ENCODE results near the gene LYPD8. TPM values are rescaled to one million over a fixed set of nuclear protein-coding genes. Genes with fewer than 3 reads are reported as not detected.
A peak's percentile ranks its signal among the peaks of the same experiment; 100 is the strongest.

Gene LYPD8
- total and polyA plus RNA-seq, 9 of the 15 experiments (the other 6 are each of a cell fraction or from before 2014, with no cell fraction given), result 0.50 to 2.1 (median 1.3) TPM

GRCh38 chr1:248759644-248760043 is 4.1 kb upstream of the LYPD8 start (continued):
- TF ChIP-seq BCLAF1 (IDR thresholded peaks at IDR 0.05; ENCODE audit: borderline replicate concordance in 1 of 2, control insufficient read depth in 1 of 2, low read depth in 2 of 2, low read length in 1 of 2), result no peak
- TF ChIP-seq ZBTB43 (CRISPR knock-in tag; IDR thresholded peaks at IDR 0.05), result no peak
- peak; percentile 49 for TF ChIP-seq NFE2 (IDR thresholded peaks at IDR 0.05; ENCODE audit: low read depth)
- no peak for TF ChIP-seq KLF16 (IDR thresholded peaks at IDR 0.05)
- no peak for TF ChIP-seq ZNF174 (CRISPR knock-in tag; IDR thresholded peaks at IDR 0.05)

DNA sequence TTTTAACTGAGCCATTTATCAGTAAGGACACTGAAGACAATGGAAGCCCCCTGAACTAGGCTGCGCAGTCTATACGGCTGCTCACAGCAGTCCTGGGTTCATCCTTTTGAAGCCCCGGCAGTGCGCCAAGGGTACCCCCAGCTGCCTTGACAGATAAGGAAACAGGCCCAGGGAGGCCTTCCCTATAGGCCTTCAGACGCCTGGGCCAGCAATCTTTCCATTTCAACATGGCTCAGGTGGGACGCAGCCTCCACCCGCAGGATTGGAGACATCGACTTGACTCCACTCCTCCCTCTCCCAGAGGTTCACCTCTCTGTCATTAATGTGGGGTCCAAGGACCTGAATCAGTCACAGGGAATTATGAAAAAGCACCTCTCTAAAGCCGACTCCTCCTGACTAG is 2.8 kb upstream of the LYPD8 start:
- Histone ChIP-seq H3K4me3 (no peak overlapping the region), H3K79me2 (ENCODE audit: control insufficient read depth, insufficient read depth, low read length) (no peaks in the 10 kb centered on the region), H3K27ac (ENCODE audit: extremely low read depth, low read depth, low read length) (no peak overlapping the region), H3K4me1 (replicated peaks in 1 of 2; ENCODE audit: control insufficient read depth in 2 of 2, insufficient read depth in 2 of 2, low read length in 2 of 2) (peaks cover 0 to 12% of the 10 kb centered on the region in 2 experiments; a peak in 3 of 5 replicates), H3K9ac (ENCODE audit: insufficient read depth in 1 of 2, low read depth in 2 of 2, low read length in 2 of 2) (no peak overlapping the region), H2AFZ (ENCODE audit: low read depth, low read length) (no peak overlapping the region), H3K36me3 (ENCODE audit: control insufficient read depth, insufficient read depth, low read length) (no peaks in the 10 kb centered on the region), H3K9me3 (replicated peaks; ENCODE audit: control insufficient read depth, insufficient read depth, low read depth, low read length) (peaks cover 2% of the 10 kb centered on the region; the same call in 1 of the 2 replicates), H3K9me1 (ENCODE audit: control insufficient read depth, insufficient read depth, low read length) (no peaks in the 10 kb centered on the region), H3K27me3 (ENCODE audit: control insufficient read depth in 2 of 2, insufficient read depth in 2 of 2, low read length in 2 of 2) (no peaks in the 10 kb centered on the region), H4K20me1 (replicated peaks; ENCODE audit: control insufficient read depth, insufficient read depth, low read length) (no peaks in the 10 kb centered on the region), H3K4me2 (ENCODE audit: insufficient read depth, low read length) (no peak overlapping the region; the same call in 1 of the 2 replicates)
- WGBS (ENCODE audit: insufficient coverage, low coverage, missing lambda C conversion rate), result 3% methylated on average over 9 of the region's 9 CpGs
- ChIA-PET POLR2A (interaction anchor here (0.9 kb wide), 1 partner anchor 53 kb away, joined by 3 read pairs; no protein-coding TSS in a partner anchor), CTCF (ENCODE audit: low intra/inter-chr PET ratio) (no interaction called here)
- FAIRE-seq (no peak), ATAC-seq (peak; percentile 91), DNase-seq (ENCODE audit: extremely low read depth in 1 of 4, low spot score in 3 of 4) (peak; percentile 12 to 72 (median 46))
- no TSS peak for BruUV-seq (replicated peaks)
- intact Hi-C loops (cut with micrococcal nuclease), result loop anchor here (5.0 kb wide), 1 partner anchor 49 kb away; no protein-coding TSS in a partner anchor
- in situ Hi-C loops (cut with MboI), result no loop called here
- TF ChIP-seq, protein P1, sequence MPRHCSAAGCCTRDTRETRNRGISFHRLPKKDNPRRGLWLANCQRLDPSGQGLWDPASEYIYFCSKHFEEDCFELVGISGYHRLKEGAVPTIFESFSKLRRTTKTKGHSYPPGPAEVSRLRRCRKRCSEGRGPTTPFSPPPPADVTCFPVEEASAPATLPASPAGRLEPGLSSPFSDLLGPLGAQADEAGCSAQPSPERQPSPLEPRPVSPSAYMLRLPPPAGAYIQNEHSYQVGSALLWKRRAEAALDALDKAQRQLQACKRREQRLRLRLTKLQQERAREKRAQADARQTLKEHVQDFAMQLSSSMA (CRISPR knock-in tag; IDR thresholded peaks at IDR 0.05), result no peak
- TF ChIP-seq MTA3 (IDR thresholded peaks at IDR 0.05; ENCODE audit: borderline replicate concordance) (no peak), NCOR1 (IDR thresholded peaks at IDR 0.05) (peak; percentile 42; the same call in 1 of the 2 replicates), HDAC1 (IDR thresholded peaks at IDR 0.05) (no peak), ZBTB8A (IDR thresholded peaks at IDR 0.05; ENCODE audit: partially characterized antibody) (no peak), ZNF398 (CRISPR knock-in tag; IDR thresholded peaks at IDR 0.05) (no peak)
- TF ChIP-seq, protein P2, sequence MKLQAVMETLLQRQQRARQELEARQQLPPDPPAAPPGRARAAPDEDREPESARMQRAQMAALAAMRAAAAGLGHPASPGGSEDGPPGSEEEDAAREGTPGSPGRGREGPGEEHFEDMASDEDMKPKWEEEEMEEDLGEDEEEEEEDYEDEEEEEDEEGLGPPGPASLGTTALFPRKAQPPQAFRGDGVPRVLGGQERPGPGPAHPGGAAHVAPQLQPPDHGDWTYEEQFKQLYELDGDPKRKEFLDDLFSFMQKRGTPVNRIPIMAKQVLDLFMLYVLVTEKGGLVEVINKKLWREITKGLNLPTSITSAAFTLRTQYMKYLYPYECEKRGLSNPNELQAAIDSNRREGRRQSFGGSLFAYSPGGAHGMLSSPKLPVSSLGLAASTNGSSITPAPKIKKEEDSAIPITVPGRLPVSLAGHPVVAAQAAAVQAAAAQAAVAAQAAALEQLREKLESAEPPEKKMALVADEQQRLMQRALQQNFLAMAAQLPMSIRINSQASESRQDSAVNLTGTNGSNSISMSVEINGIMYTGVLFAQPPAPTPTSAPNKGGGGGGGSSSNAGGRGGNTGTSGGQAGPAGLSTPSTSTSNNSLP (IDR thresholded peaks at IDR 0.05; ENCODE audit: borderline replicate concordance, low read depth, low read length), result no peak

Measured in K562 (cell line).